Measurements from ENCODE around the gene GSTM4.
"Not testable (repeated sequence)": the region's sequence is repeated elsewhere in the genome, so short reads cannot be mapped to it uniquely, and the experiment has no call there.

GSTM4 gene

DNA sequence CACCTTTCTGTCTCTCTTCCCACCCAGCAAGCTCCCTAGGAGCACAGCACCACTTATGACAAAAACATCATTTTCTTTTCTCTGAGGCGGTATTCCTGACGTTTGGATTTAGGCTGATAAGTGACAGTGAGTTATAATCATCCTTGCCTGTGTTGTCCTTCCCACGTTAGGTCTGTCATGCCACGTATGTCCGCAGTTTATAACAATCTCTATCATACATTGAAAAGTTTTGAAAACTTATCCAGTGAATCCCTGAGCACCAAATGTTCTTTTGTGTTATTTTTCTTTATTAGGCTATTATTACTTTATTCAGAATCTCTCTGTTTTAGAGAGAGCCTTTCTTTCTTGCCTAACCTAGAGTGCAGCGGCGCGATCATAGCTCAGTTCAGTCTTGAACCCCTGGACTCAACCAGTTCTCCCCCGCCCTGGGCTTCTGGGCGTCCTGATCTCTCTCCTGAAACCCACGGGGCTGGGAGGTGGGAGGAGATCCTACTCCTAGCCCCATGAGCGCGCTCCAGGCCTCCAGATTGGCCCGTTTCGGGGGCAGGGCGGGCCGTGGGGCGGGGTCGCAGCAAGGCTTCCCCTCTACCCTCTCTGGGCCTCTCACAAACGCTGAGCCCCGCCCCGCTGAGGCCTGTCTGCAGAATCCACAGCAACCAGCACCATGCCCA is 11.7 kb downstream of the GSTM4 start, which contains the start of gene GSTM2:
TSS of gene GSTM2 (plus strand) at position 606 of the 671 bp plus-strand sequence. CDS start at position 665, 59 bp downstream.
- DNase-seq (ENCODE audit: low read depth): peak; percentile 68

DNA sequence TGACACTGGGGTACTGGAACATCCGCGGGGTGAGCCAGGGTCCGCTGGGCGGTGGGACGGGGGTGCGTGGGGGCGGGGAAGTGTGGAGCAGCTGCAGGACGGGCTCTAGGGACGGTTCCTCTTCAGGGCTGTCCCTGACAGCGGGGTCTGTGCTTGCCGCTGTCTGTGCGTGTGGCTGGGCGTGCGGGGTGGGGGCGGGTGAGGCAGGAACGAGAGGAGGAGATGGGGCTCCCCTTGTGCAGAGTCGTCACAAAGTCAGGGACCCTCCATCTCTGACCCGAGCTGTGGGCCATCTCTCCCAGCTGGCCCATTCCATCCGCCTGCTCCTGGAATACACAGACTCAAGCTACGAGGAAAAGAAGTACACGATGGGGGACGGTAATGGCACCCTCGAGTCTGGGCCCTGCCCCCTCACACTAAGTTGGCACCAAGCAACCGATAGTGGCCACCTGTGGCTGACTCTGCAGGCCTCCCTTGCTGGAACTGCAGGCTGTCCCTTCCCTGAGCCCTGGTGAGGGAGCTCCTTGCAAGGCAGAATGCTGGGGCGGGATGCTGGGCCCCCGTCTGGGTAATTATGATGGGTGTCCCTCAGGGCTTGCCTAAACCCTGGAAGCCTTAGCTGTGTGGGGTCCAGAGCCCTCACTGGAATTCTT is 12.3 kb downstream of the GSTM4 start:
- no peak for DNase-seq (ENCODE audit: low read depth)

- no peak for DNase-seq (ENCODE audit: low read depth)
Measured at GRCh38 chr1:109669246-109669948, 13.5 kb downstream of the GSTM4 start.

DNA sequence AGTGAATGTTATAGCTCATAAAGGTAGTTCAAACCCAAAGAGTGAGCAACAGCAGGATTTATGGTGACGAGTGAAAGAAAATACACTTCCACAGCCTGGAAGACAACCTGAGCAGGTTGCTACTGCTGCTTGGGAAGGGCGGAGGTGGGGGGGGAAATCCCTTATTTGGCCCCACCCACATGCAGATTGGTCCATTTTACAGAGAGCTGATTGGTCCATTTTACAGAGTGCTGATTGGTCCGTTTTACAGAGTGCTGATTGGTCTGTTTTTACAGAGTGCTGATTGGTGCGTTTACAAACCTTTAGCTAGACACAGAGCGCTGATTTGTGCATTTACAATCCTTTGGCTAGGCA is 14.0 kb downstream of the GSTM4 start:
- DNase-seq (ENCODE audit: low read depth): not testable (repeated sequence)

- DNase-seq (ENCODE audit: low read depth): no peak
Measured at GRCh38 chr1:109671067-109671466, 15.2 kb downstream of the GSTM4 start.

DNA sequence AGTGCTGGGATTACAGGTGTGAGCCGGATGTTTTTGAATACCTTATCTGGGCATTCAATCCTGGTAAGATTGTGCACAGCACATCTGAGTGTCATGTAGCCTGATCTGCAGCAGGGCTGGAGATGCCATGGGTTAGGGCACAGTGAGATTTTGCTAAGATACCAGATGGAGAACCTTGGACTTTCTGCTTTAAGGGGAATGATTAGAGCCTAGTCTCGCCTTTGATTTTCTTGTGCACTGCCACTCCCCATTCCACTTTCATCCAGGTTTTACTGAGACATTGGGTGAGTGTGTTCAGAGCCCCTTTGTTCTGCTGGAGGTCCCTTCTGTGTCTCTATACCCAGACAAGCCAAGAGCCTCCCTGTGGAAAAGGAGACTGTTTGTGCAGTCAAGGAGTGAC is 18.0 kb downstream of the GSTM4 start:
- not testable (repeated sequence) for DNase-seq (ENCODE audit: low read depth)

- not testable (repeated sequence) for DNase-seq (ENCODE audit: low read depth)
Measured at GRCh38 chr1:109676683-109677381, 20.9 kb downstream of the GSTM4 start.

DNA sequence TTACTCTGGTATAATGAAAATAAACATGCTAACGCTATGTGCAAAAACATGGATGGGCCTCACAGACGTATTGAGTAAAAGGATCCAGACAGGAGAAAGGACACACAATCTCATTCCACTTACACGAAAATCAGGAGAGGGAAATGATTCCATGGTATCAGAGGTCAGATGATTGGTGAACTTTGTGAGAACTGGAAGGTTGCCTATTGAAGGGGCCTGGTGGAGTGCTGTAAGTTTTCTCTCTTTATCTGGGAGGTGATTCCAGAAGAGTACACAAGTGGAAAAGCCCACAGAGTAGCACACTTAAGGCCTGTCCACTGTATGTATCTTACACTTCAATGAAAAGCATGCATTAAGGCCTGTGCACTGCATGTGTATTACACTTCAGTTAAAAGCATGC is 21.6 kb downstream of the GSTM4 start:
- no peak for DNase-seq (ENCODE audit: low read depth)

- DNase-seq (ENCODE audit: low read depth): not testable (repeated sequence)
Measured at GRCh38 chr1:109678637-109679036, 22.7 kb downstream of the GSTM4 start.

DNA sequence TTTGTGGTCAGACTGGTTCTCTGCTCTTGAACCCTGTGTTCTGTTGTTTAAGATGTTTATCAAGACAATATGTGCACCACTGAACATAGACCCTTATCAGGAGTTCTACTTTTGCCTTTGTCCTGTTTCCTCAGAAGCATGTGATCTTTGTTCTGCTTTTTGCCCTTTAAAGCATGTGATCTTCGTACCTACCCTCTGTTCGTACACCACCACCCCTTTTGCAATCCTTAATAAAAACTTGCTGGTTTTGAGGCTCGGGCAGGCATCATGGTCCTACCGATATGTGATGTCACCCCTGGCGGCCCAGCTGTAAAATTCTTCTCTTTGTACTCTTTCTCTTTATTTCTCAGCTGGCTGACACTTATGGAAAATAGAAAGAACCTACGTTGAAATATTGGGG is 28.9 kb downstream of the GSTM4 start:
- DNase-seq (ENCODE audit: low read depth): not testable (repeated sequence)

GRCh38 chr1:109685399-109685798 is 29.5 kb downstream of the GSTM4 start:
- DNase-seq (ENCODE audit: low read depth): not testable (repeated sequence)

GRCh38 chr1:109685890-109686289 is 30.0 kb downstream of the GSTM4 start:
- not testable (repeated sequence) for DNase-seq (ENCODE audit: low read depth)

GRCh38 chr1:109687109-109687508 is 31.2 kb downstream of the GSTM4 start:
- not testable (repeated sequence) for DNase-seq (ENCODE audit: low read depth)

DNA sequence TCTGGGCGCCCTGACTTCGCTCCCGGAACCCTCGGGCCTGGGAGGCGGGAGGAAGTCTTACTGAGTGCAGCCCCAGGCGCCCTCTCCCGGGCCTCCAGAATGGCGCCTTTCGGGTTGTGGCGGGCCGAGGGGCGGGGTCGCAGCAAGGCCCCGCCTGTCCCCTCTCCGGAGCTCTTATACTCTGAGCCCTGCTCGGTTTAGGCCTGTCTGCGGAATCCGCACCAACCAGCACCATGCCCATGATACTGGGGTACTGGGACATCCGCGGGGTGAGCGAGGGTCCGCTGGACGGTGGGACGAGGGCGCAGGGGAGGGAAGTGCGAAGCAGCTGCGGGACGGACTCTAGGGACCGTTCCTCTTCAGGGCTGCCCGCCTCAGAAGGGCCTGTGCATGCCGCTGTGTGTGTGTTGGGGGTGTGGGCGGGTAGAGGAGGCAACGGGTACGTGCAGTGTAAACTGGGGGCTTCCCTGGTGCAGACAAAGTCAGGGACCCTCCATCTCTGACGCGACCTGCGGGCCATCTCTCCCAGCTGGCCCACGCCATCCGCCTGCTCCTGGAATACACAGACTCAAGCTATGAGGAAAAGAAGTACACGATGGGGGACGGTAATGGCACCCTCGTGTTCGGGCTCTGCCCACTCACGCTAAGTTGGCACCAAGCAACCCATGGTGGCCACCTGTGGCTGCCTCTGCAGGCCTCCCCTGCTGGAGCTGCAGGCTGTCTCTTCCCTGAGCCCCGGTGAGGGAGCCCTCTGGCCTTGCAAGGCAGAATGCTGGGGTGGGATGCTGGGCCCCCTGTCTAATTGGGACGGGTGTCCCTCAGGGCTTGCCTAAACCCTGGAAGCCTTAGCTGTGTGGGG is 32.0 kb downstream of the GSTM4 start, which contains the start of gene GSTM1:
TSS of gene GSTM1 (plus strand) at position 177 of the 859 bp plus-strand sequence. CDS start at position 234, 57 bp downstream.
- DNase-seq (ENCODE audit: low read depth): peak; percentile 81

GRCh38 chr1:109689844-109690405 is 34.0 kb downstream of the GSTM4 start:
- DNase-seq (ENCODE audit: low read depth): no peak

- DNase-seq (ENCODE audit: low read depth): no peak
Measured at GRCh38 chr1:109691759-109692158, 35.9 kb downstream of the GSTM4 start.

DNA sequence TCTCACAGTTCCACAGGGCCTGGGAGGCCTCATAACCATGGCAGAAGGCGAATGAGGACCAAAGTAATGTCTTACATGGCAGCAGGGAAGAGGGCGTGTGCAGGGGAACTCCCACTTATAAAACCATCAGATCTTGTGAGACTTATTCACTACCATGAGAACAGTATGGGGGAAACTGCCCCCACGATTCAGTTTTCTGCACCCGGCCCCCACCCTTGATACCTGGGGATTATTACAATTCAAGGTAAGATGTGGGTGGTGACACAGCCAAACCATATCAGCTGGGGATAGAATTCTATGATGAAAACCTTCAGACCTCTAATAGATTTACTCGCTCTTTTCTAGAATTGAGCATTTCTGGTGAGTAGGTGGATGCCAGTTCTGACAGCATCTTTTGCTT is 38.5 kb downstream of the GSTM4 start:
- not testable (repeated sequence) for DNase-seq (ENCODE audit: low read depth)

GRCh38 chr1:109695138-109695537 is 39.2 kb downstream of the GSTM4 start:
- not testable (repeated sequence) for DNase-seq (ENCODE audit: low read depth)

GRCh38 chr1:109697066-109697465 is 41.2 kb downstream of the GSTM4 start:
- no peak for DNase-seq (ENCODE audit: low read depth)

DNA sequence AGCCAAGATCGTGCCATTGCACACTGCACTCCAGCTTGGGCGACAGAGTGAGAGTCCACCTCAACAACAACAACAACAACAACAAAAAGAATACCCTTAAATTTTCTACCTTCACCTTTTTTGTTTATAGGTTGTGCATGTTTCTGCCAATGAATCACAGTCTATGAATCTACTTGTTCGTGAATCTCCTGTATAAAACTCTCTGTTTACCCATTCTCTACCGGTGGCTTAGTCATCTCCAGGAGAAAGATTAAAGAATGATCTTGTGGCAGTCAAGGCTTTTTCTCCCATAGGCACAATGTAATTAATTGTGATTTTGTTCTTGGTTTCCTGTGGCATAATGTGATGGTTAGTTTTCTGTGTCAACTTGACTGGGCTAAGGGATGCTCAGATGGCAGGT is 42.0 kb downstream of the GSTM4 start:
- DNase-seq (ENCODE audit: low read depth): not testable (repeated sequence)

GRCh38 chr1:109702940-109703339 is 47.0 kb downstream of the GSTM4 start:
- not testable (repeated sequence) for DNase-seq (ENCODE audit: low read depth)

Data from activated T-helper 1 cell treated with Interleukin-2 at 50 U/mL for 16 hours (primary cell).